ENCODE results near the gene KCNA10.

- TF ChIP-seq CTCF (optimal IDR thresholded peaks at IDR 0.05 in 1 of 3, IDR thresholded peaks at IDR 0.05 in 1 of 3, conservative IDR thresholded peaks at IDR 0.05 in 1 of 3; ENCODE audit: extremely low read depth in 1 of 3, insufficient read depth in 2 of 3, low read length in 3 of 3) (no peak), EZH2 (IDR thresholded peaks at IDR 0.05; ENCODE audit: low read length) (no peak)
Measured at GRCh38 chr1:110501488-110502132, 17.4 kb downstream of the KCNA10 start.

All from keratinocyte (primary cell).